Measurements from ENCODE around the gene BCL2L11.

BCL2L11 gene

DNA sequence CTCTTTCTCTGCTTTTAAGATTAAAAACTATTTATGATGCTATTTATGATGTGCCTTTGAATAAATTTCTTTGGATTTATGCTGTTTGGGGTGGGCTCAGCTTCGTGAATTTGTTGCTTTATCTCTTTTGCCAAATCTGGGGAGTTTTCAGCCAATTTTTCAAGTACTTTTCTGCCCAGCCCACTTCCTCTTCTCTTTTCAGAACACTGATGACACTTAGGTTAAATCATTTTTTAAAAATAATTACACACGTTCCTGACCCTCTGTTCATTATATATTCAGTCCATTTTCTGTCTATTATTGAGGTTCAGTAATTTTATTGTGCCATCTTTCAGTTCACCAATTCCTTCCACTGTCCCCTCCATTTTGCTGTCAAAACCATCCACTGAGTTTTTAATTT, 14.8 kb upstream of the BCL2L11 start:
- H3K36me3 ChIP-seq (replicated peaks), result no peaks in the 10 kb centered on the region
- TF ChIP-seq, protein P1, sequence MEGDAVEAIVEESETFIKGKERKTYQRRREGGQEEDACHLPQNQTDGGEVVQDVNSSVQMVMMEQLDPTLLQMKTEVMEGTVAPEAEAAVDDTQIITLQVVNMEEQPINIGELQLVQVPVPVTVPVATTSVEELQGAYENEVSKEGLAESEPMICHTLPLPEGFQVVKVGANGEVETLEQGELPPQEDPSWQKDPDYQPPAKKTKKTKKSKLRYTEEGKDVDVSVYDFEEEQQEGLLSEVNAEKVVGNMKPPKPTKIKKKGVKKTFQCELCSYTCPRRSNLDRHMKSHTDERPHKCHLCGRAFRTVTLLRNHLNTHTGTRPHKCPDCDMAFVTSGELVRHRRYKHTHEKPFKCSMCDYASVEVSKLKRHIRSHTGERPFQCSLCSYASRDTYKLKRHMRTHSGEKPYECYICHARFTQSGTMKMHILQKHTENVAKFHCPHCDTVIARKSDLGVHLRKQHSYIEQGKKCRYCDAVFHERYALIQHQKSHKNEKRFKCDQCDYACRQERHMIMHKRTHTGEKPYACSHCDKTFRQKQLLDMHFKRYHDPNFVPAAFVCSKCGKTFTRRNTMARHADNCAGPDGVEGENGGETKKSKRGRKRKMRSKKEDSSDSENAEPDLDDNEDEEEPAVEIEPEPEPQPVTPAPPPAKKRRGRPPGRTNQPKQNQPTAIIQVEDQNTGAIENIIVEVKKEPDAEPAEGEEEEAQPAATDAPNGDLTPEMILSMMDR (IDR thresholded peaks at IDR 0.05; ENCODE audit: low read depth, low read length, missing control alignments), result no peak
- no peaks in the 10 kb centered on the region for H3K27me3 ChIP-seq (replicated peaks)
- no peak overlapping the region for H3K4me3 ChIP-seq (ENCODE audit: low read depth, low read length)
- in situ Hi-C loops (cut with HindIII; ENCODE audit: low pct_ligation_motif_present, low sequenced_read_pairs), result no loop called here
- no peak for DNase-seq
- no peak overlapping the region for H3K27ac ChIP-seq

DNA sequence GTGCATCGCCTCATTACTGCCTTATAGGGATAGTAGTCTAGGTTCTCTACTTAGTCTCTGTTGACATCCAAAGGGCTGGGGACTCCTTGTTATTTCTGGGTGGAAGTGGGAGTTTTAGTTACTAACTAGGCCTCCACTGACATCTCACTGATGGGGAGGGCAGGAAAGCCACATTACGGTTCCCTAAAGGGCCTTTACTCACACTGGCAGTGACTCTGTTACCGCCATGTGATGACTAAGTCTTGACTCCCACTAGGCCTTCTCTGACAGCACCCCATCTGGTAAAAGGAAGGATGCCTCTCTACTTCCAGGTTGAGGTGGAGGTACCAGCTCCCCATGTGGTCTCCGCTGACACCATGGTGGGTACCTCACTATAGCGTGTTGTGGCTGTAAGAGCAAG, 14.0 kb upstream of the BCL2L11 start:
- TF ChIP-seq, protein P1 (IDR thresholded peaks at IDR 0.05; ENCODE audit: low read depth, low read length, missing control alignments), result no peak
- Histone ChIP-seq H3K36me3 (replicated peaks) (no peaks in the 10 kb centered on the region), H3K4me3 (ENCODE audit: low read depth, low read length) (no peak overlapping the region), H3K27me3 (replicated peaks) (no peaks in the 10 kb centered on the region), H3K27ac (no peak overlapping the region)
- DNase-seq, result no peak
- in situ Hi-C loops (cut with HindIII; ENCODE audit: low pct_ligation_motif_present, low sequenced_read_pairs), result no loop called here

DNA sequence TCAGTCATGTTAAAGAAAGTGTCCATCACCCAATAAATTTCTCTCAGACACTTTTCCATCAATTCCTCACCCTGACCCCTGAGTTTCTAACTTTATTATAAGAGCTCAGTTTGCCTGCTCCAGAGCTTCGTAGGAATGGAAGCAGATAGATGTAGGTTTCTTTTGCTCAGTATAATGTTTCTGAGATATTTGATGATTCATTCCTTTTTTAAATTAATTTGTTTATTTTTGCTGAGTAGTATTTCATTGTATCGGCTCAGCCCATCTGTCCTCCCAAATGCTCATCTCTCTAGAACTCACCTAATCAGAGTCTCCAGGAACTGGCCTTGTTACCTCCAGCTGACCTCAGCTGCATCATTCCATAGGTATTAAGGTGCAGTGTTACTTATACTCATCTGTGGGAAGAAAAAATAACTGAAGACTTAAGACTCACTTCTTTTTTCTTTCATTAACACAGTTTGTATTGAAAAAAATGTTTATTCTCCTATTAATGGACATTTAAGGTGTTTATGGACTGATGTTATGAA, 11.9 kb upstream of the BCL2L11 start:
- H3K36me3 ChIP-seq (replicated peaks), result no peaks in the 10 kb centered on the region
- no peak for DNase-seq
- H3K4me3 ChIP-seq (ENCODE audit: low read depth, low read length), result no peak overlapping the region
- peaks cover 12% of the 10 kb centered on the region for H3K27me3 ChIP-seq (replicated peaks)
- TF ChIP-seq, protein P1 (IDR thresholded peaks at IDR 0.05; ENCODE audit: low read depth, low read length, missing control alignments), result no peak
- no peak overlapping the region for H3K27ac ChIP-seq
- in situ Hi-C loops (cut with HindIII; ENCODE audit: low pct_ligation_motif_present, low sequenced_read_pairs), result no loop called here

DNA sequence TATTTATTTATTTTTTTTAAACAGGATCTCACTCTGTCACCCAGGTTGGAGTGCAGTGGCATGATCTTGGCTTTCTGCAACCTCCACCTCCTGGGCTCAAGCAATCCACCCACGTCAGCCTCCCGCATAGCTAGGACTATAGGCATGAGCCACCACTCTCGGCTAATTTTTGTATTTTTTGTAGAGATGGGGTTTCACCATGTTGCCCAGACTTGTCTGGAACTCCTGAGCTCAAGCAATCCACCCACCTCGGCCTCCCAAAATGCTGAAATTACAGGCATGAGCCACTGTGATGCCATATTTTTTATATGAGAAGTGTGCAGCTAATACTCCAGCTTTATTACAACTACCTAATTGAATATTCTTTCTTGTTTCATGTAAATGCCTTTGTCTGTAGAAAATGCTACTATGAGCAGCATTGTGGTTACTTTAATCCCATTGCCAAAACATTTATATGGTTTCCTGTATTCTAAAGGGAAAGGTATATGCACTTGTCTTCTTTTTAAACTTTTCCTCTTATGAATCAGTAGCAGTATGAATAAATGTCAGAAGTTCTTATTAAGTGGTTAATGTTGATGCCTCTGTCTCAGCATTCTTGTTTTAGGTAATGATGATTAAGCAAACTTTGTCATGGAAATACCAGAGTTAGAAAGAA, 9.5 kb upstream of the BCL2L11 start:
- peaks cover 17% of the 10 kb centered on the region for H3K27me3 ChIP-seq (replicated peaks)
- in situ Hi-C loops (cut with HindIII; ENCODE audit: low pct_ligation_motif_present, low sequenced_read_pairs), result no loop called here
- DNase-seq, result no peak
- no peak overlapping the region for H3K27ac ChIP-seq
- H3K36me3 ChIP-seq (replicated peaks), result no peaks in the 10 kb centered on the region
- TF ChIP-seq, protein P1 (IDR thresholded peaks at IDR 0.05; ENCODE audit: low read depth, low read length, missing control alignments), result no peak
- H3K4me3 ChIP-seq (ENCODE audit: low read depth, low read length), result no peak overlapping the region

DNA sequence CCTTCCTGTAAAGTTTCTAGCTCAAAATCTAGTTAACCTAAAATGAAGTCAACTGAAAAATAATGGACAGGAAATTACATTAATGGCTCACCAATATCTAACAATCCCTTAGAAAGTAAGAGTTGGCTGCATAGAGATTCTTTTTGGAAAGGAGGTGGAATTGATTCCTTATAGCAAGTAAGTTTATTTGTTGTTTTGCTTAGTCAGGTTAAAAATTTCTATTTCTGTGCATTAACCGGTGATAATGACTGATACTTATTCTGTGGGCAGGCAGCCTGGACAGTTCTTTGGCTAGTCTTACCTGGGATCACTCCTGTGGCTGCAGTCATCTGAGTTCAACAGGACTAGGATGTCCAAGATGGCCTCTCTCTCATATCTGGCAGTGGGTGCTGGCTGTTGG, 6.9 kb upstream of the BCL2L11 start:
- in situ Hi-C loops (cut with HindIII; ENCODE audit: low pct_ligation_motif_present, low sequenced_read_pairs), result no loop called here
- Histone ChIP-seq H3K27me3 (replicated peaks) (peaks cover 17% of the 10 kb centered on the region), H3K4me3 (ENCODE audit: low read depth, low read length) (no peak overlapping the region), H3K27ac (no peak overlapping the region), H3K36me3 (replicated peaks) (no peaks in the 10 kb centered on the region)
- DNase-seq, result no peak
- TF ChIP-seq, protein P1 (IDR thresholded peaks at IDR 0.05; ENCODE audit: low read depth, low read length, missing control alignments), result no peak

Data from brain microvascular endothelial cell (primary cell).